Measurements from ENCODE around the gene RNASE13.

RNASE13 gene

GRCh38 chr14:21066882-21067502, 32.4 kb upstream of the RNASE13 start:
- no peak for DNase-seq (ENCODE audit: low read depth in 2 of 2)

GRCh38 chr14:21063479-21063878, 28.9 kb upstream of the RNASE13 start:
- no peak for DNase-seq (ENCODE audit: low read depth in 2 of 2)

- DNase-seq (ENCODE audit: low read depth in 2 of 2) = no peak
Observed at GRCh38 chr14:21061347-21061668, 26.7 kb upstream of the RNASE13 start.

DNA sequence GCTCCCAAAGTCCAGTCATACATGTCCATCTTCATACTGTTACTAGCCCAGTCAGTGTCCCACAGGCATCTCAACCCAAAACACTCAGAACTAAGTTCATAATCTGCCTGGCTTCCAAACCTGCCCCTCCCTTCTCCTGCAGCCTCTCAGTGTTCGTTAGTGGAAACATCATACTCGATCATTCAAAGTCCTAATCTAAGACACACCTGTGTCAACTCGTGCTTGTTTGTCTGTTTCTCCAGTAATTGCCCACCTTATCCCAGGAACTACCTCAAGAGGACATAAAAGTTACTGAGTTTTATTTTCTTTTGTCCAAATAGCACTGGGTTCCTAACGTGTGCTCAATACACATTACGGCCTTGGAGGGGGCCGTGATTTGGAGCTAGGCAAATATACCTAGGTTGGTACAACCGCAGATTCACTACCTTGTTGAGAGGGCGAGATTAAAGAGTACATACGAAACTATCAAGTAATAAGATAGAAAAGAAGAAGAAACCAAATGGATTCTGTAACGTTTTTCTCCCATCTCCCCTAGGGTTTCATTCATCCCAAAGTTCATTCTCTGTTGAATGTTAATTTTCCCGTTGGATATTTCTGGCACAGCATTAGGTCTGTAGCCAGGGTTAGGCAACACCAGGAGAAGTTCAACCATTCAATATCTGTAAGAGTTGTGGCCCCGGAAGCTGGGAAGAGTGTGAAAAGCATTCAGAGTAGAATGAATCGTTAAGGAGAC, 26.2 kb upstream of the RNASE13 start:
- no peak for DNase-seq (ENCODE audit: low read depth in 2 of 2)

GRCh38 chr14:21059842-21060613, 25.4 kb upstream of the RNASE13 start:
- DNase-seq (ENCODE audit: low read depth in 2 of 2) = no peak

GRCh38 chr14:21058903-21059302, 24.3 kb upstream of the RNASE13 start:
- no peak for DNase-seq (ENCODE audit: low read depth in 2 of 2)

DNA sequence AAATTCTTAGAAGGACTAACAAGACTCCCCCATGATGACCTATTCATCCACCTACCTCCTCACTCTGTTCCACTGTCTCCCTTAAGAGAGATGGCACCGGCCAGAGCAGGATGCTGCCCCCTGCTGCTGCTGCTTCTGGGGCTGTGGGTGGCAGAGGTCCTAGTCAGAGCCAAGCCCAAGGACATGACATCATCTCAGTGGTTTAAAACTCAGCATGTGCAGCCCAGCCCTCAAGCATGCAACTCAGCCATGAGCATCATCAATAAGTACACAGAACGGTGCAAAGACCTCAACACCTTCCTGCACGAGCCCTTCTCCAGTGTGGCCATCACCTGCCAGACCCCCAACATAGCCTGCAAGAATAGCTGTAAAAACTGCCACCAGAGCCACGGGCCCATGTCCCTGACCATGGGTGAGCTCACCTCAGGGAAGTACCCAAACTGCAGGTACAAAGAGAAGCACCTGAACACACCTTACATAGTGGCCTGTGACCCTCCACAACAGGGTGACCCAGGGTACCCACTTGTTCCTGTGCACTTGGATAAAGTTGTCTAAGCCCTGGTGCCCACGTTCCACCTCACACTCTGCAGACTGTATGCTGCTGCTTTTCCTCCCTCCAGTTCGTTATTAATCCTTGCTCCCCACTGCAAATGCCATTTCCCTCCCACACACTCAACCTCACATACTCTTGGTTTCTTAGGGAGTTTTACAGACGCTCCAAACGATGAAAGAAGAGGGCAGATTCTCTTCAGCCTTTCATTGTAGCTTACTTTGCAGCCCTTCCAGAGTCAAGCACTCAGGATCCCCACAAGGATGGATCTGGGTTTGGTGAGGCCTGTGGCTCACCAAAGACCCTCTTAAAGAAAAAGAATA, 23.4 kb upstream of the RNASE13 start, which contains the start of gene RNASE8:
Gene RNASE8 (plus strand): TSS at position 20 of the 873 bp plus-strand sequence. CDS start 71 bp downstream, at position 91.
- DNase-seq (ENCODE audit: low read depth in 2 of 2) = no peak

- DNase-seq (ENCODE audit: low read depth in 2 of 2) = no peak
Observed at GRCh38 chr14:21056520-21057163, 22.0 kb upstream of the RNASE13 start.

- no peak for DNase-seq (ENCODE audit: low read depth in 2 of 2)
Observed at GRCh38 chr14:21055432-21056117, 21.0 kb upstream of the RNASE13 start.

DNA sequence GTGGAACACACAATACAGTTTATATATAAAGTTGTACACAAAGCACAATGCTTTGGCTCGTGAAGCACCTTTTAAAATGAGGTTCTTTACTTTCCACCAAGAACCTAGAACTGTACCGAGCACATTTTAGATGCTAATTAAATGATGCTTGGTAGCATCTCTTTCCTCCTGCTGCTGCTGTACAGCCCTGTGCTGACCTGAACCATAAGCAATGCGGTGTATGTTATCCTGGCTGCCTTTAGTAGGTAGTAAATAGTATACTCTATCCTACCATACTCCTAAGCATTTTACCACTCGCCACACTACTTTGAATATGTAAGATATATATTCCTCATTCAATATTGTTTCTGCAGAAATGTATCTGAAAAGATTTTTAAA, 20.1 kb upstream of the RNASE13 start:
- DNase-seq (ENCODE audit: low read depth in 2 of 2) = no peak

DNA sequence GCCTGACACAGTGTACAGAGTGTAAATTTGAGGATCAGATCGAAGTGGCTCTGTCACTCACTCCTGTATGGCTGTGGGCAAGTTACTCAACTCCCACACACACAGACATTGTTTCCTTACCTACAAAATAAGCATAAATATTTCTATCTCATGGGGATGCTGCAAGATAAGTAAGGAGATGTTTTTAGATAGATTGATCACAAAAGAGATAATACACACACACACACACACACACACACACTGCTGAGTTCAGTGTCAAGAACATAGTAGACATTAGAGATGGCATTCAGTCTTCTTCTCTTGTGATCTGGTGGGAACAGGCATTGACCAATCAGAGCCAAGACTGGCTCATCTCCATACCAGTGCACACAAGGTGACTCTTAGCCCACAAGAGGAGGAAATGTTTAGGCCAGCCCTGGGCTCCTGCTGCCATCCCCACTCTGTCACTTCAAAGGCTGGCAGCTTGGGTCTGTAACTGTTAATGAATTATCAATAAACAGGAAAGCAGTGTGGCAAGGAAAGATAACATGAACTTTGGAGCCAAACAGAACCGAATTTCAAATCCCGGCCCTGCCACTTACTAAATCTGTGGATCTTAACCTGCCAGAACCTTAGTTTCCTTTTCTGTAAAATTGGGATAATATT, 19.6 kb upstream of the RNASE13 start:
- no peak for DNase-seq (ENCODE audit: low read depth in 2 of 2)

DNA sequence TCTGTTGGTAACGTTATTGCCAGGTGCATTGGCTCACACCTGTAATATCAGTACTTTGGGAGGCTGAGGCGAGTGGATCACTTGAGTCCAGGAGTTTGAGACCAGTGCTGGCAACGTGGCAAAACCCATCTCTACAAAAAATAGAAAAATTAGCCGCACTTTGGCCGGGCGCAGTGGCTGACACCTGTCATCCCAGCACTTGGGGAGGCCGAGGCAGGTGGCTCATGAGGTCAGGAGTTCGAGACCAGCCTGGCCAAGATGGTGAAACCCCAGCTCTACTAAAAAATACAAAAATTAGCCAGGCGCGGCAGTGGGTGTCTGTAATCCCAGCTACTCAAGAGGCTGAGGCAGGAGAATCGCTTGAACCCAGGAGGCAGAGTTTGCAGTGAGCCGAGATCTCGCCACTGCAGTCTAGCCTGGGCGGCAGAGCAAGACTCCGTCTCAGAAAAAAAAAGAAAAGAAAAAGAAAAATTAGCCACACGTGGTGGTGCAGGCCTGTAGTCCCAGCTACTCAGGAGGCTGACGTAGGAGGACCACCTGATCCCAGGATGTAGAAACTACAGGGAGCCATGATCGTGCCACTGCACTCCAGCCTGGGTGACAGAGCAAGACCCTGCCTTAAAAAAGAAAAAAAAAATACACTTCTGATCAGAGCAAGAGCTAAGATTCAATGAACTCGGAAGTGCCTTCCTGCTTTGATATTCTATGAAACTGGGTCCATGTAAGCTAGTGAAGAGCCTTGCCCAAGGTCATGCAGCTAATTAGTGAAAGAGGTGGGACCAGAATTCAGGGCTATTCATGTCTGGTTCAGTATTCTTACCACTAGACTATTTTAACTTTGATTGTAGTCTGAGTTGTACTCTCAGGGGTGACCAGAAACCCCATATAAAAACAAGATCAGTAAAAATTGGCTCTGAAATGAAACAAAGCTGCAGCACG, 18.8 kb upstream of the RNASE13 start:
- DNase-seq (ENCODE audit: low read depth in 2 of 2) = no peak

GRCh38 chr14:21050597-21050996, 16.0 kb upstream of the RNASE13 start:
- no peak for DNase-seq (ENCODE audit: low read depth in 2 of 2)

- DNase-seq (ENCODE audit: low read depth in 2 of 2) = no peak
Observed at GRCh38 chr14:21049271-21049673, 14.7 kb upstream of the RNASE13 start.

- no peak for DNase-seq (ENCODE audit: low read depth in 2 of 2)
Observed at GRCh38 chr14:21048638-21049037, 14.0 kb upstream of the RNASE13 start.

DNA sequence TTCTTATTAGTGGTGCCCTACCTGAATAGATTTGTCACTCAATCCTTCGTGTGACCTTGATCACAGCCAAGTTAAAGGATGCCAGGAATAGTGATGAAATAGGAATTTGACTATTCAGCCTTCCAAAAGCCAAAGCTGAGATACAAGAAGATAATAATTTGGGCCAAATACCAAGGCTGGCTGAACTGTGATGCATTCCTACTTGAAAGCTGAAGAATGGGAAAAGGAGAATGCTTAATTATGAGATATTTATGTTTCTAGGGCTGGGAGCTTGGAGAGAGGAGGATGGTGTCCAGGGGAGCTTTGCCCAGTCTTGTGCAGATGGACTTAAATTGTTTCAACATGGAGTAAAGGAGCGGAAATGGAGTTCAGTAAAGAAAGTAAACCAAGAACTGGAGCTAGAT, 12.8 kb upstream of the RNASE13 start:
- no peak for DNase-seq (ENCODE audit: low read depth in 2 of 2)

- no peak for DNase-seq (ENCODE audit: low read depth in 2 of 2)
Observed at GRCh38 chr14:21043974-21044618, 9.5 kb upstream of the RNASE13 start.

GRCh38 chr14:21043387-21043973, 8.9 kb upstream of the RNASE13 start:
- DNase-seq (ENCODE audit: low read depth in 2 of 2) = no peak
